ENCODE results near the gene ARID3A.

ARID3A gene

DNA sequence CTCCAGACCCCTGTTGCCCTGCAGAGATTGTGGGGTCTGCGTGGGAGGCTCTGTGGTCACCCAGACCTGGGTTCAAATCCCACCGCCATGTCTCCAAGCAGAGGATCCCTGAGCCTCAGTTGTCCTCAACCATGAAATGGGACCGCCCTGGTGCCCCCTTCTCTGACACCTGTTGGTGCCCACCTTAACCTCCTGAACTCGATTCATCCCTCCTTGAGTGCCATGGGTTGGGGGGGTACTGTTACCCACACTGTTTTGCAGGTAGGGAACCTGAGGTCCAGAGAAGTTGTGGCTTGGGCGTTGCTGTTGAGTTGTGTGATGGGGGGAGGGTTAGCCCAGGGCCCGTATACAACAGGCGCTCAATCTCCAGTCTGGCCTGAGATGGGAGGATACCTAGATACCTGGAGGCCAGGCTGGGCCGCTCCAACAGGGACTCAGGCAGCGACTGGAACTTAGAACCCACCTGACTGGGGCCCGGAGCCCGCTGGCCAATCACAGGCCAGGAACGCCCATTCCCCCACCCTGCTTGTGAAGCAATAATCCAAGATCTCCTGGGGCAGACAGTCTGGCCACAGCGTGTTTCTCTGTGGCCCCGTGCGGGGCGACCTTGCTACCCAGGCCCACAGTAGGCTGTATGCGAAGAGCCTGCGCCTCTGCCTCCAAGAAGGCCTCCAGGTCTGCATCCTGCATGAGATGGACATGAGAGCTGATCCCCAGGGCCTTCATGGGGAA is 2.8 kb downstream of the ARID3A start:
- DNase-seq (ENCODE audit: low read depth in 1 of 2, low spot score in 1 of 2), result peak in 1 of 2 experiments; percentile 52
- no peak for TF ChIP-seq POLR2AphosphoS5 (IDR thresholded peaks at IDR 0.05; ENCODE audit: low read depth)
- no peak for TF ChIP-seq GABPA (IDR thresholded peaks at IDR 0.05; ENCODE audit: low read depth)
- TF ChIP-seq, protein P1, sequence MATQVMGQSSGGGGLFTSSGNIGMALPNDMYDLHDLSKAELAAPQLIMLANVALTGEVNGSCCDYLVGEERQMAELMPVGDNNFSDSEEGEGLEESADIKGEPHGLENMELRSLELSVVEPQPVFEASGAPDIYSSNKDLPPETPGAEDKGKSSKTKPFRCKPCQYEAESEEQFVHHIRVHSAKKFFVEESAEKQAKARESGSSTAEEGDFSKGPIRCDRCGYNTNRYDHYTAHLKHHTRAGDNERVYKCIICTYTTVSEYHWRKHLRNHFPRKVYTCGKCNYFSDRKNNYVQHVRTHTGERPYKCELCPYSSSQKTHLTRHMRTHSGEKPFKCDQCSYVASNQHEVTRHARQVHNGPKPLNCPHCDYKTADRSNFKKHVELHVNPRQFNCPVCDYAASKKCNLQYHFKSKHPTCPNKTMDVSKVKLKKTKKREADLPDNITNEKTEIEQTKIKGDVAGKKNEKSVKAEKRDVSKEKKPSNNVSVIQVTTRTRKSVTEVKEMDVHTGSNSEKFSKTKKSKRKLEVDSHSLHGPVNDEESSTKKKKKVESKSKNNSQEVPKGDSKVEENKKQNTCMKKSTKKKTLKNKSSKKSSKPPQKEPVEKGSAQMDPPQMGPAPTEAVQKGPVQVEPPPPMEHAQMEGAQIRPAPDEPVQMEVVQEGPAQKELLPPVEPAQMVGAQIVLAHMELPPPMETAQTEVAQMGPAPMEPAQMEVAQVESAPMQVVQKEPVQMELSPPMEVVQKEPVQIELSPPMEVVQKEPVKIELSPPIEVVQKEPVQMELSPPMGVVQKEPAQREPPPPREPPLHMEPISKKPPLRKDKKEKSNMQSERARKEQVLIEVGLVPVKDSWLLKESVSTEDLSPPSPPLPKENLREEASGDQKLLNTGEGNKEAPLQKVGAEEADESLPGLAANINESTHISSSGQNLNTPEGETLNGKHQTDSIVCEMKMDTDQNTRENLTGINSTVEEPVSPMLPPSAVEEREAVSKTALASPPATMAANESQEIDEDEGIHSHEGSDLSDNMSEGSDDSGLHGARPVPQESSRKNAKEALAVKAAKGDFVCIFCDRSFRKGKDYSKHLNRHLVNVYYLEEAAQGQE (IDR thresholded peaks at IDR 0.05; ENCODE audit: insufficient replicate concordance, low read depth), result no peak
- TF ChIP-seq SPI1 (IDR thresholded peaks at IDR 0.05; ENCODE audit: borderline replicate concordance, low read depth), result no peak
- TF ChIP-seq, protein P2, sequence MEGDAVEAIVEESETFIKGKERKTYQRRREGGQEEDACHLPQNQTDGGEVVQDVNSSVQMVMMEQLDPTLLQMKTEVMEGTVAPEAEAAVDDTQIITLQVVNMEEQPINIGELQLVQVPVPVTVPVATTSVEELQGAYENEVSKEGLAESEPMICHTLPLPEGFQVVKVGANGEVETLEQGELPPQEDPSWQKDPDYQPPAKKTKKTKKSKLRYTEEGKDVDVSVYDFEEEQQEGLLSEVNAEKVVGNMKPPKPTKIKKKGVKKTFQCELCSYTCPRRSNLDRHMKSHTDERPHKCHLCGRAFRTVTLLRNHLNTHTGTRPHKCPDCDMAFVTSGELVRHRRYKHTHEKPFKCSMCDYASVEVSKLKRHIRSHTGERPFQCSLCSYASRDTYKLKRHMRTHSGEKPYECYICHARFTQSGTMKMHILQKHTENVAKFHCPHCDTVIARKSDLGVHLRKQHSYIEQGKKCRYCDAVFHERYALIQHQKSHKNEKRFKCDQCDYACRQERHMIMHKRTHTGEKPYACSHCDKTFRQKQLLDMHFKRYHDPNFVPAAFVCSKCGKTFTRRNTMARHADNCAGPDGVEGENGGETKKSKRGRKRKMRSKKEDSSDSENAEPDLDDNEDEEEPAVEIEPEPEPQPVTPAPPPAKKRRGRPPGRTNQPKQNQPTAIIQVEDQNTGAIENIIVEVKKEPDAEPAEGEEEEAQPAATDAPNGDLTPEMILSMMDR (IDR thresholded peaks at IDR 0.05; ENCODE audit: insufficient read depth, low read length), result no peak
- Histone ChIP-seq H3K4me3 (replicated peaks; ENCODE audit: insufficient read depth, low read length) (no peak overlapping the region; the same call in 1 of the 2 replicates), H3K27ac (replicated peaks) (peak overlapping the region; percentile 99), H3K27me3 (ENCODE audit: insufficient read depth, poor library complexity, severe bottlenecking) (no peaks in the 10 kb centered on the region)

DNA sequence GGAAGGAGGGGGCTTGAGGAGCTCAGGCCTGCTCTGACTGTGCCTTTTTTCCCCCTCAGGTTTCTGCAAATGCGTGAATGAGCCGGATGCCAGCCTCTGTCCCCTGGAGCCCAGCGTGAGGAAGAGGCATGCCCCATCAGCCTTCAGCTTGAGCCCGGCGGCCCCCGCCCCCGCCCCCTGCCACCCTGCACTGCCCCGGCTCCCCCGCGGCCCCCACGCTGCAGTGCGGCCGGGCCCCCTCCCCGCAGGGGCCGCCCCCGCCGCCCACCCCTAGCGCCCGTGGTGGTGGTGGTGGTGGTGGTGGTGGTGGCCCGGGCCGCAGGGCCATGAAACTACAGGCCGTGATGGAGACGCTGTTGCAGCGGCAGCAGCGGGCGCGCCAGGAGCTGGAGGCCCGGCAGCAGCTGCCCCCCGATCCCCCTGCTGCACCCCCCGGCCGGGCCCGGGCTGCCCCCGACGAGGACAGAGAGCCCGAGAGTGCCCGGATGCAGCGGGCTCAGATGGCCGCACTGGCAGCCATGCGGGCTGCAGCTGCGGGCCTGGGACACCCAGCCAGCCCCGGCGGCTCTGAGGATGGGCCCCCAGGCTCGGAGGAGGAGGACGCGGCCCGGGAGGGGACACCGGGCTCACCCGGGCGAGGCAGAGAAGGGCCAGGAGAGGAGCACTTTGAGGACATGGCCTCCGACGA is 3.5 kb downstream of the ARID3A start:
- Histone ChIP-seq H3K27me3 (ENCODE audit: insufficient read depth, poor library complexity, severe bottlenecking) (no peaks in the 10 kb centered on the region), H3K4me3 (replicated peaks; ENCODE audit: insufficient read depth, low read length) (no peak overlapping the region), H3K27ac (replicated peaks) (no peak overlapping the region)
- DNase-seq (ENCODE audit: low read depth in 1 of 2, low spot score in 1 of 2), result no peak
- TF ChIP-seq, protein P2 (IDR thresholded peaks at IDR 0.05; ENCODE audit: insufficient read depth, low read length), result no peak
- TF ChIP-seq GABPA (IDR thresholded peaks at IDR 0.05; ENCODE audit: low read depth) (no peak), POLR2AphosphoS5 (IDR thresholded peaks at IDR 0.05; ENCODE audit: low read depth) (no peak), SPI1 (IDR thresholded peaks at IDR 0.05; ENCODE audit: borderline replicate concordance, low read depth) (no peak)
- TF ChIP-seq, protein P1 (IDR thresholded peaks at IDR 0.05; ENCODE audit: insufficient replicate concordance, low read depth), result no peak

DNA sequence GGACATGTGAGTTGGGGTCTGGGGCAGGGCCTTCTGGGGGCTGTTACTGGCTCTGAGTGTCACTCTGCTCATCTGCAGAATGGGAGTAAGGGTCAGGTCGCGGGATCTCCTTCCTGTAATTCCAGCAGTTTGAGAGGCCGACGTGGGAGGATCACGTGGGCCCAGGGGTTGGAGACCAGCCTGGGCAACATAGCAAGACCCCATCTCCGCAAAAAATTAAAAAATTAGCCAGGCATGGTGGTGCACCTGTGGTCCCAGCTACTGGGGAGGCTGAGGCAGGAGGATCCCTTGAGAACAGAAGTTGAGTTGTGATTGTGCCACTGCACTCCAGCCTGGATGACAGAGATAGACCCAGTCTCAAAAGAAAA is 4.0 kb downstream of the ARID3A start:
- H3K4me3 ChIP-seq (replicated peaks; ENCODE audit: insufficient read depth, low read length), result no peak overlapping the region
- DNase-seq (ENCODE audit: low read depth in 1 of 2, low spot score in 1 of 2), result no peak
- no peak overlapping the region for H3K27ac ChIP-seq (replicated peaks)
- TF ChIP-seq, protein P2 (IDR thresholded peaks at IDR 0.05; ENCODE audit: insufficient read depth, low read length), result no peak
- TF ChIP-seq SPI1 (IDR thresholded peaks at IDR 0.05; ENCODE audit: borderline replicate concordance, low read depth) (no peak), POLR2AphosphoS5 (IDR thresholded peaks at IDR 0.05; ENCODE audit: low read depth) (no peak), GABPA (IDR thresholded peaks at IDR 0.05; ENCODE audit: low read depth) (no peak)
- TF ChIP-seq, protein P1 (IDR thresholded peaks at IDR 0.05; ENCODE audit: insufficient replicate concordance, low read depth), result no peak
- no peaks in the 10 kb centered on the region for H3K27me3 ChIP-seq (ENCODE audit: insufficient read depth, poor library complexity, severe bottlenecking)

All from HL-60 (cell line).